Astrocyte of the cerebellum (primary cell): Measurements from ENCODE around the gene INPP5A.

Source experiments
- DNase-seq: peaks from one replicate; pipeline ENCODE4 v3.0.0-alpha.2; 2011; ENCODE audit warnings: low read depth
- H3K4me3 ChIP-seq: 2 replicates; pipeline ENCODE4 v1.5.1; 2011; ENCODE audit warnings: mild to moderate bottlenecking, low read depth, low read length, moderate library complexity
- in situ Hi-C: cut with HindIII; loops from 2 replicates; pipeline ENCODE4 v1.10.0; 2017; ENCODE audit warnings: low sequenced_read_pairs
- TF ChIP-seq, protein P1 (sequence below): IDR thresholded peaks from 2 replicates; pipeline ENCODE4 v1.5.1; 2012; ENCODE audit warnings: low read length, low read depth, moderate library complexity, mild to moderate bottlenecking; ENCODE audit errors: missing control alignments

Gene INPP5A

DNA sequence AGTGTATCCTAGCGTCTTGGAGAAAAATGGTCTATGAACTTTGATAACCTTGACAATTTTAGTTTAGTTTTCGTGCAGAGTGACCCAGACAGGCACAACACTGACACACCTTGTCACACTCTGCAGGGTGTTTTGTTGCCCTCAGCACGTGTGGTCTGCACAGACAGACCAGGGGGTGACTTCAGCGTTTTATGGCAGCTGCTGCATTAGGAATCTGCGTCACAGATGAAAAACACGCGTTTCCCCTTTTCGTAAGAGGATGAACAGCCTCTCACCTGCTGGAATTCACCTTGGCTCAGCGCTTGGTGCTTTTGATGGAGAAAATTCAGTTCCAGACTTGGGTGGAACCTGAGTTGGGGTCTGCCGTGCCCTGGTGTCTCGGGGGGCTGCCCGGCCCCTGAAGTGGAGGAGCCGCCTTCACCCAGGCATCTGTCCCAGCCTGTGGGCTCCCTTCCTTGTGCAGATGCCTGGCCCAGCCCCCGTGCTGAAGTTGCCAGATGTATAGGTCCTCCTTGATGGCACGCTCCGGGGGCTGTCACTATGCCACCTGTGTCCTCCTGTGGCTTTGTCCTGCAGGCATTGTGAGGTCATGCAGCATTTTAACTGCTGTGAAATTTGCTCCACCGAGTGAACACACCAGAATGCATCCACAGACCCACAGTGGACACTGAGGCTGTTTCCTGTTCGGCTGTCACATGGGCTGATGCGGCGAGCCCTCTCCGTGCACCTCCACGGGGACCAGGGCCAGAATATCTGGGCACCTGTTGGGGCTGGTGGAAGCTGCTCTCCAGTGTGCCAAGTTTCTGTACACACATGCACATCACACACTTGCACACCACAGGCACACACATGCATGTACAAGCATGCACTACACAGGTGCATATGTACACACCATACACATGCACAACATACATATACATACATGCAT, 18.3 kb downstream of the INPP5A start:
- in situ Hi-C loops: no loop called here
- no peak overlapping the region for H3K4me3 ChIP-seq
- TF ChIP-seq, protein P1, sequence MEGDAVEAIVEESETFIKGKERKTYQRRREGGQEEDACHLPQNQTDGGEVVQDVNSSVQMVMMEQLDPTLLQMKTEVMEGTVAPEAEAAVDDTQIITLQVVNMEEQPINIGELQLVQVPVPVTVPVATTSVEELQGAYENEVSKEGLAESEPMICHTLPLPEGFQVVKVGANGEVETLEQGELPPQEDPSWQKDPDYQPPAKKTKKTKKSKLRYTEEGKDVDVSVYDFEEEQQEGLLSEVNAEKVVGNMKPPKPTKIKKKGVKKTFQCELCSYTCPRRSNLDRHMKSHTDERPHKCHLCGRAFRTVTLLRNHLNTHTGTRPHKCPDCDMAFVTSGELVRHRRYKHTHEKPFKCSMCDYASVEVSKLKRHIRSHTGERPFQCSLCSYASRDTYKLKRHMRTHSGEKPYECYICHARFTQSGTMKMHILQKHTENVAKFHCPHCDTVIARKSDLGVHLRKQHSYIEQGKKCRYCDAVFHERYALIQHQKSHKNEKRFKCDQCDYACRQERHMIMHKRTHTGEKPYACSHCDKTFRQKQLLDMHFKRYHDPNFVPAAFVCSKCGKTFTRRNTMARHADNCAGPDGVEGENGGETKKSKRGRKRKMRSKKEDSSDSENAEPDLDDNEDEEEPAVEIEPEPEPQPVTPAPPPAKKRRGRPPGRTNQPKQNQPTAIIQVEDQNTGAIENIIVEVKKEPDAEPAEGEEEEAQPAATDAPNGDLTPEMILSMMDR: no peak
- DNase-seq: no peak

DNA sequence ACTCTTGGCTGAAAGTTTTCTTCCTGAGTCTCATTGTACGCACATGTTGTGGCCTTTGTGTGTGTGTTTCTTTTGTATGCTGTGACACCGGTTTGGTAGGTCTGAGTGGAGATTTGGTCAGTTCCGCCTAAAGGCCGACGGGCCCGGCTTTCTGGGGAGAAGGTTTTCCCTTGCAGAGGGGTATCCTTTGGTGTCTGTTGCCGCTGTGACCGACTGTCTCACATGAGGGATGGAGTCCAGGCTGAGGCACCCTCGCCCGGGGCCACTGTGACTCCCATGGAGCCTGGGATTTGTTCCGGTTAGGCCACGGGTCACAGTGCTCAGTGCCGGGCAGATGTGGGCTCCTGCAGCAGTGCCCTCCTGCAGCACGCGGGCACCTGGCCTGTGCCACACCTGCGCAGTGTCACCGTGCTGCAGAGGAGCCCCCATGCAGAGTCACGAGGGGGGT, 19.4 kb downstream of the INPP5A start:
- no peak for DNase-seq
- no peak overlapping the region for H3K4me3 ChIP-seq
- TF ChIP-seq, protein P1: no peak
- in situ Hi-C loops: no loop called here

DNA sequence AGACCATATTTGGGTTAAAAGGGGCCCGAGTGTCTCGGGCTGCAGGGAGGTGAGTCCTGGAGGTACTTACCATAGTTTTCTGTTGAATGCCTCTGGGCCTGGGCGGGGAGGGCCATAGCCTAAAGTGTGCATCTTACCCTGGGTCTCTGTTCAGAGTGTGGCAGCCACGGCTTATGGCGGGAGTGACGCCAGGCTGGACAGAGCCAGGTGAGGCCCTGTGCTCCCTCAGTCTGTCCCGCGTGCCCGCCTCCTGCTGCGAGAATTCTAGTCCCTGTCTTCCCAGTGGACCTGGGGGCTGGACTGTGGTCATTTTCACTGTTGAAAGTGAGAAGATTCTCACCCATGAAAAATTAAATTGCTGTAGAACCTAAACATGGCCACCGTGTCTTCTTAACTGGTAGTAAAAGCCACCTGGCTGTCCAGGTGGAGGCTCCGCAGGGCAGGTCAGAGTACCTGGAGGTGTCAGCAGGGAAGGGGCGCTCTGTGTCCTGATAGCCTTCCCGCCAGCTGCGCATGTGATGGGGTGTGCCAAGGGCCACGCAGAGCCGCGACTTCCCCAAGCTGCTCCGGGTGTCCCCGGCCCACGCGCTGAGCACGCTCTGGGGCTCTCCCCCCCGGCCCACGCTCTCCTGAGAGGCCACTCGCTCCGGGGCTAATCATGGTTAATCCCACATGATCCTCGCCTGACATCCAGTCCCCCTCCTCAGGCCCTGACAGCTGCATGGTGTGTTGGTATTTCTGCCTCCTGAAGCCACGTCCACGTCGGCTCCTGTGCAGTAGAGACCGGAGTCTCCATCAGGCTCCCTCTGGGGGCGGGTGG, 20.3 kb downstream of the INPP5A start:
- H3K4me3 ChIP-seq: no peak overlapping the region
- TF ChIP-seq, protein P1: no peak
- DNase-seq: no peak
- in situ Hi-C loops: no loop called here

DNA sequence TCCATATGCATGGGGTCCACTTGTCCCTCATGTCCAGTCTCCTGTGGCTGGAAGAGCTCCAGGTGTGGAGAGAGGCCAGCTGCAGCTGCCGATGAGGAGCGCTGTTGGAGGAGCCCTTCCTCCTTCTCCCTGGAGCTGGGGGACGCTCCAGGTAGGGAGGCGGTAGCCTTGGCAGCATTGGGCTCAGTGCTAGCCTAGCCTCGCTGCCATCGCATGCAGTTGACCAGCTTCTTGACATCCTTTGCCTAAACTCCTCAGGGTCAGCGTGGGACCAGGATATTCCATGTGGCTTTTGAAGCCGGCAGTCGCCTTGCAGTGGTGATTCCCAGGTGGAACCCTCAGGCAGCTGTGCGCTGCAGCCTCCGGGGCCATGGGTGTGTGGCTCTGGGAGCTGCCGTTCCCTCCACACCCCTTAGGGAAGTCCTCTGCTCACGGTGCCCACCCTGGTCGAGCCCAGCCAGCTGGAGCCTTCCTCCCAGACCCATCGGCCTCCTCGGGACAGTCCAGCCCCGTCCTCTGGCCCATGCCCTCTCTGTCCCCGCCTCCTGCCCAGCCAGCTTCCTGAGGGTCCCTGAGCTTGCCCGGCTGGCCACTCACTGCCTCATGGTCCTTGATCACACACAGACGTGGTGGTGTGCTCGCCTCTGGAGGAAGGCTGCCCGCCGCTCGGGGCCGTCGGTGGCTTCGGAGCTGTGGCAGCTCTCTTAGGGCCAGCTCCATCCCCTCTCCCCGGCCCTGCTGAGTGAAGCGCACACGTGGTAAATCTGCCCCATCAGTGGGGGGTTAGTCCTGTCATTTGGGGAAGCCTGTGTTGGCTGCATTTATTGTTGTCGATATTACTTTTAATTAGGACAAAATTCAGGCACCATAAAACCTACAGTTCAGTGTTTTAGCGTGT, 21.2 kb downstream of the INPP5A start:
- TF ChIP-seq, protein P1: no peak
- in situ Hi-C loops: no loop called here
- no peak overlapping the region for H3K4me3 ChIP-seq

DNA sequence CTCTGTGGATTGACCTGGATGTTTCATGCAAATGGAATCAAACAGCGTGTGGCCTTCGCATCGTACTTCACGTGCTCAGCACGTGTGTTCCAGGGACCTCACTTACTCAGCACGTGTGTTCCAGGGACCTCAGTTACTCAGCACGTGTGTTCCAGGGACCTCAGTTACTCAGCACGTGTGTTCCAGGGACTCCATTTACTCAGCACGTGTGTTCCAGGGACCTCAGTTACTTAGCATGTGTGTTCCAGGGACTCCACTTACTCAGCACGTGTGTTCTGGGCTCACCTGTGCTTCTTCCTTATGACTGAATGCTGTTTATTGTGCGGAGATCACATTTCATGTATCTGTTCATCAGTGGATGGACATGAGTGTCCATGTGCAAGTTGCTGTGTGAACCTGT, 22.0 kb downstream of the INPP5A start:
- TF ChIP-seq, protein P1: no peak
- no peak for DNase-seq
- in situ Hi-C loops: no loop called here
- H3K4me3 ChIP-seq: no peak overlapping the region

More for the DNA sequence above, 21.2 kb downstream of the INPP5A start:
- no peak for DNase-seq
